Hypothalamus (tissue), 51 donors: ENCODE measurements around the gene NUDT2.
"Not testable (repeated sequence)": the region's sequence is repeated elsewhere in the genome, so short reads cannot be mapped to it uniquely, and the experiment has no call there.

Source experiments
- DNase-seq, 51 donors: peaks; one replicate each; lab custom pipeline; 2025; lab: John Stamatoyannopoulos, UW

NUDT2 gene

GRCh38 chr9:34328987-34329832 is at the start of gene NUDT2, which contains the start of gene KIF24:
Gene NUDT2 (plus strand): TSS chr9:34329569. CDS start chr9:34339040, 9,471 bp downstream.
Gene KIF24 (minus strand): TSS chr9:34329268. CDS start chr9:34311346, 17,922 bp downstream.
- peak; percentile 58 to 99 (median 95) for DNase-seq

GRCh38 chr9:34282096-34282495 is 47.3 kb upstream of the NUDT2 start:
- no peak for DNase-seq

GRCh38 chr9:34289159-34289558 is 40.2 kb upstream of the NUDT2 start:
- no peak for DNase-seq

DNA sequence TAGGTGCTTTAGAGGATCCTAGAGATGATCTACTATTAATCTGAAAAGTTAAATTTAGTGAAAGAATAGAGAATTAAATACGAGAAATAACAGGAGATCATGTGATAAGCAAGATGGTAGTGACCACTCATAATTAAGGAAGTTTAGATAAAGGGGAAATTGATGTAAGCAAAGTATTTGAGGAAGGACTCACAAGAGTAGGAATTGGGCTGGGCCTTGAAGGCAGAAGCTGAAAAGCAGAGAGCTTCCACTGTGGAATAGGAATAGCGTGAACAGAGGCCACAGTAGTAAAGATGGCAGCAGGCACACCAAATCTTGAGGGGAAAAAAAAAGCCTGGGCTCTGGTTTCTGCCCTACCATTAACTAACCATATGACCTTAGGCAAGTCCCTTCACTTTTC is 38.3 kb upstream of the NUDT2 start:
- DNase-seq: no peak

- no peak for DNase-seq
Observed at GRCh38 chr9:34291423-34291822, 37.9 kb upstream of the NUDT2 start.

GRCh38 chr9:34292552-34292951 is 36.8 kb upstream of the NUDT2 start:
- DNase-seq: no peak

- not testable (repeated sequence) for DNase-seq
Observed at GRCh38 chr9:34301064-34301463, 28.3 kb upstream of the NUDT2 start.

DNA sequence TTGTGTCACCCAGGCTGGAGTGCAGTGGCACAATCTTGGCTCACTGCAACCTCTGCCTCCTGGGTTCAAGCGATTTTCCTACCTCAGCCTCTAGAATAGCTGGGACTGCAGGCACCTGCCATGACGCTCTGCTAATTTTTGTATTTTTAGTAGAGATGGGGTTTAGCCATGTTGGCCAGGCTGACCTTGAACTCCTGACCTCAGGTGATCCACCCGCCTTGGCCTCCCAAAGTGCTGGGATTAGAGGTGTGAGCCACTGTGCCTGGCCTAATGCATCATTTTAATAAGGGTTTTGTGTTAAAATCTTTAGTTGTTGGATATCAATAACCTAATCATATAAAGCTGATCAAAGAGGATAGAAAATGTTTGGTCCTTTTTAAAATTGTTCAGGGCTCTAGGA is 21.1 kb upstream of the NUDT2 start:
- DNase-seq: not testable (repeated sequence)

DNA sequence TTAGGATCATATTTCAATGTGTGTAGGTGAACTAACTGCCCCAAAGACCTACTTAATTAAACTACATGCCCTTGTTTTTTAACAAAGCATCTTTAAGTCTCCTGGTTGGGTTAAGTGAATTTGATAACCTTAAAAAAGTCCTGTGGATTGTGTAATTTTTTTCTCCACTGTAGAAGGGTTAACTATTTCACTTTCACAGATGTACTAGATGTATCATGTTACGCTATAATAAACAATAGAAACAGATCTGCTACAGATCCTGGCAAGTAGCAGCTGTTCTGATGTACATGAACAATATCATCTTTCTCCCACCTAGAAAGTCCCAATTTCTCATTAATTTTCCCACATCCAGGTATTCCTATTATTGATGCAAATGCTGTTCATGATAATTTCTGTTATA is 19.2 kb upstream of the NUDT2 start:
- no peak for DNase-seq

DNA sequence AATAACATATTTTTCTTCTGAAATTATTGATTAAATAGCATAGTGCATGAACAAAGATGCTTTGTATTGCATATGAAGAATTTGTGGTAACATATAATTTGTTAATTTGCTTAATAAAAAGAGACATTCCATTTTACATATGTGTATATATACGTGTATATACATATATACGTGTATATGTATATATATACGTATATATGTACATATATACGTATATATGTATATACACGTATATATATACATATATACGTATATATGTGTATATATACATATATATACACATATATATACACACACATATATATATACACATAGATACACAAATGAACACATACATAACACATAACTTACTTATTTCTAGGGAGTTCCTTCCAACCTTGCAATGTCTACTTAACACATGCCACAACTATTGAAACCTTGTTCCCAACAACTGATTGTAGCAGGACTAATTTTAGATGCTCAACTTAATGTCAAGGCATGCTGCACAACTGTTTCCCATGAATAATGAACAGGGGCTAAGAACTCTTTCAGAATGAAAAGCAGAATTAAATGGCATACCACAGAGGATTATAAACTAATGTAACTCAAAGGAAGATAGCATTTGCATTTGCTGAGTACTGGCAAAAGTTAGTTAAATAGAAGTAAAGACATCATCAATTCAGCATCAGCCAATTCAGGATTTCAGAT is 17.7 kb upstream of the NUDT2 start:
- DNase-seq: no peak

- DNase-seq: no peak
Observed at GRCh38 chr9:34317436-34317835, 11.9 kb upstream of the NUDT2 start.

- DNase-seq: no peak
Observed at GRCh38 chr9:34318163-34318790, 11.1 kb upstream of the NUDT2 start.

DNA sequence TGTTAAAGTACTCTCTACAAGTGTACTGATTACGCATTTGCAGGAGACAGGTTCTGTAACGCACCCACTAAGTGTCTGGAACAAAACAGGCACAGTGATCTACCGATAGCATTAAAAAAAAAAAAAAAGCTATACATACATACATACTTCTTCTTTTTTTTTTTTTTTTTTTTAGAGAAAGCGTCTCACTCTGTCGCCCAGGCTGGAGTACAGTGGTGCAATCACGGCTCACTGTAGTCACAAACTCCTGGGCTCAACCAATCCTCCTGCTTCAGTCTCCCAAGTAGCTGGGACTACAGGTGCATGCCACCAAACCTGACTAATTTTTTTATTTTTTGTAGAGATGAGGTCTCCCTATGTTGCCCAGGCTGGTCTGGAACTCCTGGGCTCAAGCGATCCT is 7.9 kb upstream of the NUDT2 start:
- DNase-seq: no peak

DNA sequence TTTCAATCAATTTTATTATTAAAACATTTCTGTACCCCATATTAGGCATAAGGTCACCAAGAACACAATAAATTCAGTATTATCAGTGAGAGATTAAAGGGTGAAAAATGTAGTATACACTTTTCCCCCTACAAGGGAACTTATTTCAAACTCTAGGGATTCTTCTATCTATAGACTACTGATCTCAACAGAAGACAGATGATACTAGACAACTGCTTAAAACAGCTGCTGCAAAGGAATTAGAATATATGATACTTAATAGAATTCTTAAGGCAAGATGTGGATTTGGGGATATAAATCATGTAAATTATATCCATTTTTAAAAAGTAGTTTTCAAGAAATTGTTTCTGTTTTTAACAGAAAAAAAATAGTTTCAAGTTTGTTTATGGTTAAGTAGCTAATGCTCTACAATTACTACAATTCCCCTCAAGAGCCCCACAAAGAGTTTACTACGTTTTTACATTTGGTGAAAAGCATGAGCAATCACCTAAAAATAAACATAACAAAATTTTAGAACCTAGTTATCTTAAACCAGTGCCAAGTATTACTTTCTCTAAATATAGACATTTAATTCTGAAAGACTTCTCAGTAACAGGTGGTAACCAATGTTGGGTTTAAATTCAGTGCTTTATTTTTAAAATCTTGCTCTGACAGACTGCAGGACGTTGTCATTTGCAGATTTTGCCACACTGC is 6.3 kb upstream of the NUDT2 start:
- DNase-seq: no peak

DNA sequence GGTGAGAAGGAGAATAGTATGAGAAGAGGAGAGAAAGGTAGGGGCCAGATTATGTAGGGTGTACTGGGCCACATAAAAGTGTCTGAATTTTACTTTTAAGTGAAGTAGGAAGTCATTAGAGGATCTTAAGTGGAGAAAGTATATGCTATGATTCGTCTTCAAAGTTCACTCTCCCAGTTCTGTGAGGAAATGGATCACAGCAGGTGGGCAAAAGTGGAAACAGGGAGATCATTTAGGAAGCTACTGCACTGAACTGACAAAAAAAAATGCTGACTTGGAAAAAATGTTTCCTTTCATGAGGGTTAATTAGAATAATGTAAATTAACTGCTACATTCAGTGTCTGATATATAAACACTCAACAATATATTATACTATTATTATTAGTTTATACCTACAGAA is 2.7 kb upstream of the NUDT2 start:
- DNase-seq: no peak

GRCh38 chr9:34328500-34328986 is 826 bp upstream of the NUDT2 start:
- DNase-seq: peak in 1 of 51 donors; percentile 46

DNA sequence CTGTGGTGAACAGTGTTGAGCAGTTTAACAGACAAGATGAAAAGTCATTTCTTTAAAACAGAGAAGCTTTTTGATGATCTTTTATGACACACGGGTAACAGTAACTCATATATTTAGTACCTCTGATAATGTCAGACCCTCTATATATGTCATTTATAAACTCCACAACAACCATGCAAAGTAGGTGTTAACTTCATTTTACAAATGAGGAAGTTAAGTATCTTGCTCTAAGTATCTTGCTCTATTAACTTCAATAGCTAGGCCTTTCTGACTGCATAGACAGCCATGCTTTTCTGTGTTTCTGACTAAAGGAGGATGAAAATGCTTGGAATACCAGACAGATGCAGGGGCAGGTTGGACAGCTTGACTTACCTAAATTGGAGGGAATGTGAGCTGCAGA is 1.8 kb downstream of the NUDT2 start:
- no peak for DNase-seq

GRCh38 chr9:34332076-34332964 is 3.0 kb downstream of the NUDT2 start:
- DNase-seq: peak in 6 of 51 donors; percentile 14 to 82 (median 50)

GRCh38 chr9:34333836-34334235 is 4.5 kb downstream of the NUDT2 start:
- DNase-seq: no peak
